B cell (primary cell): ENCODE data around the gene BCAS4. TPM values are rescaled to one million over a fixed set of nuclear protein-coding genes. Genes with fewer than 3 reads are reported as not detected.
A peak's percentile ranks its signal among the peaks of the same experiment; 100 is the strongest.

Source experiments
- ATAC-seq: fragments of 200-7000 bp; cut with Tn5 transposase; one replicate; pipeline ENCODE4 v1.10.0; 2021; ENCODE audit warnings: low read depth, mild to moderate bottlenecking, moderate number of reproducible peaks, moderate library complexity
- CTCF ChIA-PET: fragments of 350-600 bp; sonication (Branson Sonifier 250); formaldehyde crosslinking; loops from one replicate; lab custom pipeline; 2021; ENCODE audit warnings: antibody characterized with exemption, inconsistent platforms; lab: Charles Lee
- POLR2A ChIA-PET: fragments of 350-600 bp; sonication (Branson Sonifier 250); formaldehyde crosslinking; loops from one replicate; lab custom pipeline; 2021; ENCODE audit warnings: antibody characterized with exemption; lab: Charles Lee
- DNase-seq: peaks from one replicate; pipeline ENCODE4 v3.0.0; 2013
- H2AFZ ChIP-seq: 2 replicates; pipeline ENCODE4 v1.6.1; 2012; ENCODE audit warnings: mild to moderate bottlenecking, low read depth, low read length; ENCODE audit not compliant: insufficient read depth, poor library complexity, severe bottlenecking
- H3K27ac ChIP-seq, 2 donors: 1 replicate in 1 of 2; 2 replicates in 1 of 2; pipeline ENCODE4 v1.5.1; 2012 to 2013; ENCODE audit warnings: low read length in 2 of 2, mild to moderate bottlenecking in 2 of 2, moderate library complexity in 1 of 2
- H3K27me3 ChIP-seq, 4 experiments: fragments of 200-600 bp in 1 of 4; sonication (generic) in 1 of 4; replicated peaks in 1 of 4; 1 replicate in 2 of 4; 2 replicates in 2 of 4; pipeline versions ENCODE4 v1.6.1 to v1.7.0; 2013 to 2016; ENCODE audit warnings: low read length in 3 of 4, mild to moderate bottlenecking in 2 of 4, mixed read lengths in 1 of 4, moderate library complexity in 1 of 4; ENCODE audit not compliant: insufficient read depth in 4 of 4, control insufficient read depth in 3 of 4; ENCODE audit errors: control extremely low read depth in 1 of 4
- H3K36me3 ChIP-seq, 2 experiments: replicated peaks in 1 of 2; 1 replicate in 1 of 2; 2 replicates in 1 of 2; pipeline versions ENCODE4 v1.6.1 to v1.7.1; 2013; ENCODE audit warnings: low read length in 1 of 2; ENCODE audit not compliant: insufficient read depth in 2 of 2, control insufficient read depth in 1 of 2; ENCODE audit errors: control extremely low read depth in 1 of 2, extremely low read depth in 1 of 2
- H3K4me1 ChIP-seq, 2 donors: fragments of 200-600 bp in 1 of 2; sonication (generic) in 1 of 2; 1 replicate in 1 of 2; 2 replicates in 1 of 2; pipeline versions ENCODE4 v1.5.1 to v1.6.1; 2013 to 2017; ENCODE audit warnings: low read length in 2 of 2; ENCODE audit not compliant: control insufficient read depth in 2 of 2, insufficient read depth in 2 of 2
- H3K4me2 ChIP-seq: replicated peaks from 2 replicates; pipeline ENCODE3; 2012; ENCODE audit warnings: mild to moderate bottlenecking, low read depth, low read length; ENCODE audit not compliant: poor library complexity, severe bottlenecking
- H3K4me3 ChIP-seq, 5 experiments: fragments of 200-600 bp in 1 of 5; sonication (generic) in 1 of 5; 1 replicate in 3 of 5; 2 replicates in 2 of 5; pipeline versions ENCODE4 v1.5.1 to v1.7.0; 2011 to 2016; ENCODE audit warnings: low read length in 4 of 5, mild to moderate bottlenecking in 4 of 5, low read depth in 2 of 5, control low read depth in 1 of 5, moderate library complexity in 1 of 5; ENCODE audit not compliant: insufficient read depth in 1 of 5; ENCODE audit errors: control extremely low read depth in 1 of 5, extremely low read depth in 1 of 5
- H3K79me2 ChIP-seq: fragments of 200-600 bp; sonication (generic); one replicate; pipeline ENCODE4 v1.6.0; 2016; ENCODE audit warnings: low read length; ENCODE audit not compliant: control insufficient read depth, insufficient read depth
- H3K9ac ChIP-seq: fragments of 200-600 bp; sonication (generic); 2 replicates; pipeline ENCODE4 v1.6.1; 2017; ENCODE audit warnings: mild to moderate bottlenecking, low read length, moderate library complexity
- H3K9me3 ChIP-seq, 3 donors: one replicate each; pipeline versions ENCODE4 v1.6.1 to v1.7.1; 2013; ENCODE audit warnings: low read length in 2 of 3; ENCODE audit not compliant: control insufficient read depth in 2 of 3, insufficient read depth in 1 of 3; ENCODE audit errors: control extremely low read depth in 1 of 3
- H4K20me1 ChIP-seq: 2 replicates; pipeline ENCODE4 v1.6.0; 2012; ENCODE audit warnings: mild to moderate bottlenecking, low read length; ENCODE audit not compliant: insufficient read depth, control insufficient read depth, poor library complexity, severe bottlenecking
- H3K27ac Mint-ChIP-seq: one replicate; pipeline ENCODE4 v1.8.0; 2021; ENCODE audit warnings: mixed read lengths
- H3K27me3 Mint-ChIP-seq: one replicate; pipeline ENCODE4 v1.8.0; 2021; ENCODE audit warnings: mixed read lengths
- H3K4me1 Mint-ChIP-seq: one replicate; pipeline ENCODE4 v1.8.0; 2021; ENCODE audit warnings: mixed read lengths
- H3K4me3 Mint-ChIP-seq: one replicate; pipeline ENCODE4 v1.8.0; 2021; ENCODE audit warnings: mixed read lengths
- H3K9me3 Mint-ChIP-seq: one replicate; pipeline ENCODE4 v1.8.0; 2022; ENCODE audit warnings: mixed read lengths; ENCODE audit not compliant: insufficient read depth
- EZH2 ChIP-seq: IDR thresholded peaks from 2 replicates; pipeline ENCODE4 v1.6.1; 2012; ENCODE audit warnings: borderline replicate concordance, low read depth, mild to moderate bottlenecking, moderate library complexity, low read length; ENCODE audit not compliant: insufficient read depth, poor library complexity, severe bottlenecking
- WGBS: methylation state at CpG from one replicate; pipeline ENCODE4 v1.1.5; 2013; ENCODE audit warnings: missing lambda C conversion rate; ENCODE audit not compliant: insufficient coverage; 5-methylcytosine and 5-hydroxymethylcytosine counted together
- intact Hi-C: fragments of 100-400 bp; cut with micrococcal nuclease; formaldehyde crosslinking; loops from one replicate; pipeline ENCODE4 v1.10.0; 2022
- polyA plus RNA-seq: library from polyadenylated mRNA; depleted of rRNA; stranded (reverse); fragments of >200 nt; gene quantifications from 2 replicates; pipeline ENCODE4 v1.2.3, GENCODE V29; 2012
- total RNA-seq, 2 donors: library from RNA; stranded (reverse); fragments of 120-200 nt in 1 of 2; gene quantifications; 1 replicate in 1 of 2; 2 replicates in 1 of 2; pipeline versions ENCODE4 v1.2.3 to v1.2.4, GENCODE V29; 2013 to 2022
- TF ChIP-seq, protein P1 (sequence below): fragments of 200-600 bp; IDR thresholded peaks from one replicate; pipeline ENCODE4 v1.8.0; 2022; ENCODE audit warnings: antibody characterized with exemption, mild to moderate bottlenecking

The BCAS4 gene
- total and polyA plus RNA-seq, 2 donors (not counting 1 experiment from before 2014, with no cell fraction given), result 44.8 to 88.2 TPM

DNA sequence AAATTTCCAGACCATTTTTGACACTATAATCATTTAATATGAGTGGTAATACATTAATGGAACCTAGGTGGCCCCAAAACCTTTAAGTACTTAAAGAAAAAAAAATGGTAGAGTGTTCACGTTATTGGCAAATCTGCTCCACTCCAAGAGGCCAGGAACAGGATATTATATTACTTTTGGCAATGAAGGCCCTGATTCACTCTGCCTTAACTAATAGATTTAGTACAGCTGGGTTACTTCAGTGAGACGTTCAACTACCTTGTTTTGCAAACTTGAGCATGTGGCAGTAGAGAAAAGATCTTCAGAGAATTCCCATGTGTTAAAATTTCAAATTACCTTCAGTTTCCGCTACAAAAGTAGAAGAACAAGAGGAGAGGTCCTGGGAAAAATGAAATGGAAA, 123.5 kb downstream of the BCAS4 start:
- peaks cover 86% of the 10 kb centered on the region for H3K4me1 Mint-ChIP-seq
- no peak for ATAC-seq
- Histone ChIP-seq H3K27me3 (no peaks in the 10 kb centered on the region), H3K9me3 (no peaks in the 10 kb centered on the region), H4K20me1 (peaks cover 50% of the 10 kb centered on the region), H3K36me3 (peaks cover 2 to 9% of the 10 kb centered on the region in 2 experiments), H3K27ac (peak overlapping the region in 1 of 2 donors; percentile 65), H3K4me1 (peaks cover 51 to 57% of the 10 kb centered on the region in 2 donors), H3K4me3 (no peak overlapping the region), H3K4me2 (no peak overlapping the region), H2AFZ (no peak overlapping the region), H3K79me2 (peaks cover 100% of the 10 kb centered on the region), H3K9ac (no peak overlapping the region)
- DNase-seq, result no peak
- peak overlapping the region; percentile 37 for H3K27ac Mint-ChIP-seq
- CTCF ChIA-PET, result interaction anchor here (0.9 to 16.7 kb wide), 2 partner anchors 11 to 123 kb away, joined by 4 to 390 read pairs; partner anchors contain the start of gene BCAS4
- POLR2A ChIA-PET, result interaction anchor here (1.0 kb wide), 1 partner anchor 13 kb away, joined by 7 read pairs; the partner anchor contains the start of gene ADNP
- no peak for TF ChIP-seq EZH2
- TF ChIP-seq, protein P1, sequence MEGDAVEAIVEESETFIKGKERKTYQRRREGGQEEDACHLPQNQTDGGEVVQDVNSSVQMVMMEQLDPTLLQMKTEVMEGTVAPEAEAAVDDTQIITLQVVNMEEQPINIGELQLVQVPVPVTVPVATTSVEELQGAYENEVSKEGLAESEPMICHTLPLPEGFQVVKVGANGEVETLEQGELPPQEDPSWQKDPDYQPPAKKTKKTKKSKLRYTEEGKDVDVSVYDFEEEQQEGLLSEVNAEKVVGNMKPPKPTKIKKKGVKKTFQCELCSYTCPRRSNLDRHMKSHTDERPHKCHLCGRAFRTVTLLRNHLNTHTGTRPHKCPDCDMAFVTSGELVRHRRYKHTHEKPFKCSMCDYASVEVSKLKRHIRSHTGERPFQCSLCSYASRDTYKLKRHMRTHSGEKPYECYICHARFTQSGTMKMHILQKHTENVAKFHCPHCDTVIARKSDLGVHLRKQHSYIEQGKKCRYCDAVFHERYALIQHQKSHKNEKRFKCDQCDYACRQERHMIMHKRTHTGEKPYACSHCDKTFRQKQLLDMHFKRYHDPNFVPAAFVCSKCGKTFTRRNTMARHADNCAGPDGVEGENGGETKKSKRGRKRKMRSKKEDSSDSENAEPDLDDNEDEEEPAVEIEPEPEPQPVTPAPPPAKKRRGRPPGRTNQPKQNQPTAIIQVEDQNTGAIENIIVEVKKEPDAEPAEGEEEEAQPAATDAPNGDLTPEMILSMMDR, result no peak
- no peaks in the 10 kb centered on the region for H3K9me3 Mint-ChIP-seq
- intact Hi-C loops, result no loop called here
- no CpG with 5 or more reads among the region's 3 CpGs for WGBS
- H3K27me3 Mint-ChIP-seq, result no peaks in the 10 kb centered on the region
- no peak overlapping the region for H3K4me3 Mint-ChIP-seq

DNA sequence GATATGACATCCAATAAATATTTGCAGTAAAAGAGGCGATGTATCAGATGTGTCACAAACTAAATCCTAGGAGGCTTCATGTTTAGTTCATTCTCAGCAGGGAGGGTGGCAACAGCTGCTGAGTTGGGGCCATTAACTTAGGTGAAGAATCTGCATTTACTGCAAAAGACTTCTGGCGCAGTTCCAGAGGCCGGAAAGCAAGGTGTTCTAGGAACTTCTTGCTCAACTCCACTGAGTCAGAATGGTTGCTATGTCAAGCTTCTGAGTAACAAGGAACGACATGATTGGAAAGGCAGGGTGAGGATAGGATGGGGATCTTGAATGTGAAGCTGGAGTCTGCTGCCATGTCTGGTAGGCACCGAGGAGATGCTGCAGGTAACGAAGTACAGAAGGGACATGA, 124.7 kb downstream of the BCAS4 start:
- peaks cover 51 to 58% of the 10 kb centered on the region in 2 donors for H3K4me1 ChIP-seq
- 83% methylated on average over 5 of the region's 6 CpGs for WGBS
- ATAC-seq (no peak), DNase-seq (no peak)
- POLR2A ChIA-PET, result no interaction called here
- no peaks in the 10 kb centered on the region for H3K27me3 Mint-ChIP-seq
- H3K9ac ChIP-seq, result no peak overlapping the region
- H3K9me3 ChIP-seq, result no peaks in the 10 kb centered on the region
- H3K27me3 ChIP-seq, result no peaks in the 10 kb centered on the region
- H3K9me3 Mint-ChIP-seq, result no peaks in the 10 kb centered on the region
- H4K20me1 ChIP-seq, result peaks cover 45% of the 10 kb centered on the region
- H3K79me2 ChIP-seq, result peaks cover 100% of the 10 kb centered on the region
- no peak overlapping the region for H2AFZ ChIP-seq
- H3K4me3 Mint-ChIP-seq, result no peak overlapping the region
- peak overlapping the region; percentile 72 for H3K27ac Mint-ChIP-seq
- CTCF ChIA-PET, result interaction anchor here (0.6 to 16.7 kb wide), 4 partner anchors 10 to 124 kb away, joined by 3 to 390 read pairs (median 10); partner anchors contain the start of gene BCAS4
- no peak overlapping the region for H3K4me2 ChIP-seq
- intact Hi-C loops, result no loop called here
- no peak overlapping the region for H3K4me3 ChIP-seq
- H3K4me1 Mint-ChIP-seq, result peaks cover 84% of the 10 kb centered on the region
- peak overlapping the region in 1 of 2 donors; percentile 57 for H3K27ac ChIP-seq
- H3K36me3 ChIP-seq, result peaks cover 2 to 21% of the 10 kb centered on the region in 2 experiments
- TF ChIP-seq, protein P1, result no peak
- TF ChIP-seq EZH2, result no peak
